Natural killer cell (primary cell): ENCODE results near the gene ZNF273. TPM values are rescaled to one million over a fixed set of nuclear protein-coding genes. Genes with fewer than 3 reads are reported as not detected.

Experiments
- ATAC-seq, 3 donors: fragments of 150-1000 bp in 2 of 3; fragments of 200-7000 bp in 1 of 3; cut with Tn5 transposase; 1 replicate in 1 of 3; 2 replicates in 2 of 3; pipeline ENCODE4 v1.10.0; 2021; ENCODE audit warnings: mild to moderate bottlenecking in 2 of 3, moderate library complexity in 2 of 3
- DNase-seq, 2 donors: peaks; one replicate each; pipeline versions ENCODE4 v3.0.0 to v3.0.0-alpha.2; 2013 to 2021; ENCODE audit warnings: mixed read lengths in 1 of 2
- H3K27ac ChIP-seq: one replicate; pipeline ENCODE4 v1.5.1; 2013; ENCODE audit warnings: mild to moderate bottlenecking, low read length
- H3K27me3 ChIP-seq: one replicate; pipeline ENCODE4 v1.6.1; 2013; ENCODE audit warnings: low read length; ENCODE audit not compliant: control insufficient read depth, insufficient read depth
- H3K36me3 ChIP-seq: one replicate; pipeline ENCODE4 v1.6.1; 2013; ENCODE audit warnings: low read length; ENCODE audit not compliant: control insufficient read depth, insufficient read depth
- H3K4me1 ChIP-seq: one replicate; pipeline ENCODE4 v1.6.1; 2013; ENCODE audit warnings: low read length; ENCODE audit not compliant: control insufficient read depth, insufficient read depth
- H3K4me3 ChIP-seq: one replicate; pipeline ENCODE4 v1.5.1; 2013; ENCODE audit warnings: low read length
- H3K9me3 ChIP-seq: one replicate; pipeline ENCODE4 v1.6.1; 2013; ENCODE audit warnings: low read length; ENCODE audit not compliant: control insufficient read depth, insufficient read depth
- H3K27ac Mint-ChIP-seq, 2 donors: one replicate each; pipeline ENCODE4 v1.8.0; 2022; ENCODE audit warnings: mild to moderate bottlenecking in 2 of 2, mixed read lengths in 2 of 2, moderate library complexity in 1 of 2
- H3K27me3 Mint-ChIP-seq, 2 donors: one replicate each; pipeline ENCODE4 v1.8.0; 2022; ENCODE audit warnings: low read depth in 2 of 2, mixed read lengths in 2 of 2
- H3K36me3 Mint-ChIP-seq: one replicate; pipeline ENCODE4 v1.8.0; 2022; ENCODE audit warnings: mixed read lengths
- H3K4me1 Mint-ChIP-seq, 2 donors: one replicate each; pipeline ENCODE4 v1.8.0; 2022; ENCODE audit warnings: mixed read lengths in 2 of 2
- H3K4me3 Mint-ChIP-seq: one replicate; pipeline ENCODE4 v1.8.0; 2022; ENCODE audit warnings: mild to moderate bottlenecking, moderate library complexity, mixed read lengths
- H3K9me3 Mint-ChIP-seq, 2 donors: one replicate each; pipeline ENCODE4 v1.8.0; 2022; ENCODE audit warnings: mixed read lengths in 2 of 2
- WGBS: methylation state at CpG from one replicate; pipeline ENCODE4 v1.1.7; 2013; ENCODE audit warnings: missing lambda C conversion rate; ENCODE audit not compliant: insufficient coverage; 5-methylcytosine and 5-hydroxymethylcytosine counted together
- intact Hi-C: fragments of 100-400 bp; cut with micrococcal nuclease; formaldehyde crosslinking; loops from one replicate; pipeline ENCODE4 v1.14.2; 2022
- total RNA-seq, 4 donors: library from RNA; stranded (reverse); fragments of 120-200 nt in 1 of 4; gene quantifications; one replicate each; pipeline versions ENCODE4 v1.2.3 to v1.2.4, GENCODE V29; 2013 to 2022
- TF ChIP-seq, protein P1 (sequence below): fragments of 200-600 bp; IDR thresholded peaks from one replicate; pipeline ENCODE4 v1.8.0; 2022; ENCODE audit warnings: antibody characterized with exemption

ZNF273 gene
- total RNA-seq: 1 to 10 TPM; 2.9 to 4.2 (median 4.0) TPM
- 11.7 TPM for total RNA-seq (2013)

DNA sequence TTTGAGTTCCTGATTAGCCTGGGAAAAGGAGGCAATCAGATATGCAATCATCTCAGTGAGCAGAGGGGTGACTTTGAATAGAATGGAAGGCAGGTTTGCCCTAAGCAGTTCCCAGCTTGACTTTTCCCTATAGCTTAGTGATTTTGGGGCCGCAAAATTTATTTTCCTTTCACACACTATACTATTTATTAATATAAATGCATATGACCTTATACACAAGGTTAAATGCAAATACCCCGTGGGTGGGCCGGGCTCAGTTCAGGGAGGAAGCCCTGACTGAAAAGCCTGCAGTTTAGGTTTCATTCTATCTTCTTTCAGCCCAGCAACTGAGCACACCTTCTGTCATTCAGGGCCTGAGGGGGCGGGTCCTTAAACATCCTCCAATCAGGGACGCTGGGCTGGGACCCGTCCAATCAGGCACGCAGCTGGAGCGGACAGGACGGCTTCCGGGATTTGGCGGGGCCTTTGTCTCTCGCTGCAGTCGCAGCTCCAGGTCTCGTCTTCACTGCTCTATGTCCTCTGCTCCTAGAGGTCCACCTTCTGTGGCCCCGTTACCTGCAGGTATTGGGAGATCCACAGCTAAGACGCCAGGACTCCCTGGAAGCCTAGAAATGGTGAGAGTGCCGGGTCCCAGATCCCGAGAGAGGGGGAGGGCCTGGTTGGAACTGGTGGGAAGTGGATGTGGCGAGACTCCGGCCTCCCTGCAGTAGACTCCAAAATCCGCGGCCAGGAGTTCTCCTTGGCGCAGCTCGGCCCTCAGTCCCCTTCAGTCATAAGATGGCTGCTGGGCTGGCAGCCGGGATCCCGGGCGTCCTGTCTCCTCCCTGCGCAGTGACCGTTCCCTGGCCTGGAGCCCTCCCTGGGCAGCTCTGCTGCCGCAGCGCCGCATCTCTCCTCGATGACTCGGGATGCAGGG is at the start of gene ZNF273:
Gene ZNF273, plus strand, starts transcription at position 468 of the 916 bp plus-strand sequence. Its CDS starts 45 bp downstream, at position 513.
- peak within 1 kb of the TSS; percentile 87 to 94 for H3K27ac Mint-ChIP-seq
- under 1% methylated on average over 33 of the region's 34 CpGs for WGBS
- no peaks in the 10 kb centered on the region for H3K27me3 Mint-ChIP-seq
- Histone ChIP-seq H3K4me3 (peak within 1 kb of the TSS; percentile 67), H3K4me1 (peaks cover 12% of the 10 kb centered on the region), H3K36me3 (no peaks in the 10 kb centered on the region), H3K9me3 (no peaks in the 10 kb centered on the region), H3K27me3 (no peaks in the 10 kb centered on the region), H3K27ac (peak within 1 kb of the TSS; percentile 43)
- intact Hi-C loops: loop anchor here (1.0 to 5.0 kb wide), 4 partner anchors 103 to 1003 kb away; partner anchors contain the start of genes ERV3-1 and ZNF138
- ATAC-seq (peak; percentile 98 to 100 (median 99)), DNase-seq (peak; percentile 92 to 94)
- peak within 1 kb of the TSS; percentile 97 for H3K4me3 Mint-ChIP-seq
- H3K9me3 Mint-ChIP-seq: no peaks in the 10 kb centered on the region
- no peaks in the 10 kb centered on the region for H3K36me3 Mint-ChIP-seq
- TF ChIP-seq, protein P1, sequence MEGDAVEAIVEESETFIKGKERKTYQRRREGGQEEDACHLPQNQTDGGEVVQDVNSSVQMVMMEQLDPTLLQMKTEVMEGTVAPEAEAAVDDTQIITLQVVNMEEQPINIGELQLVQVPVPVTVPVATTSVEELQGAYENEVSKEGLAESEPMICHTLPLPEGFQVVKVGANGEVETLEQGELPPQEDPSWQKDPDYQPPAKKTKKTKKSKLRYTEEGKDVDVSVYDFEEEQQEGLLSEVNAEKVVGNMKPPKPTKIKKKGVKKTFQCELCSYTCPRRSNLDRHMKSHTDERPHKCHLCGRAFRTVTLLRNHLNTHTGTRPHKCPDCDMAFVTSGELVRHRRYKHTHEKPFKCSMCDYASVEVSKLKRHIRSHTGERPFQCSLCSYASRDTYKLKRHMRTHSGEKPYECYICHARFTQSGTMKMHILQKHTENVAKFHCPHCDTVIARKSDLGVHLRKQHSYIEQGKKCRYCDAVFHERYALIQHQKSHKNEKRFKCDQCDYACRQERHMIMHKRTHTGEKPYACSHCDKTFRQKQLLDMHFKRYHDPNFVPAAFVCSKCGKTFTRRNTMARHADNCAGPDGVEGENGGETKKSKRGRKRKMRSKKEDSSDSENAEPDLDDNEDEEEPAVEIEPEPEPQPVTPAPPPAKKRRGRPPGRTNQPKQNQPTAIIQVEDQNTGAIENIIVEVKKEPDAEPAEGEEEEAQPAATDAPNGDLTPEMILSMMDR: no peak
- peaks cover 42 to 48% of the 10 kb centered on the region in 2 donors for H3K4me1 Mint-ChIP-seq

DNA sequence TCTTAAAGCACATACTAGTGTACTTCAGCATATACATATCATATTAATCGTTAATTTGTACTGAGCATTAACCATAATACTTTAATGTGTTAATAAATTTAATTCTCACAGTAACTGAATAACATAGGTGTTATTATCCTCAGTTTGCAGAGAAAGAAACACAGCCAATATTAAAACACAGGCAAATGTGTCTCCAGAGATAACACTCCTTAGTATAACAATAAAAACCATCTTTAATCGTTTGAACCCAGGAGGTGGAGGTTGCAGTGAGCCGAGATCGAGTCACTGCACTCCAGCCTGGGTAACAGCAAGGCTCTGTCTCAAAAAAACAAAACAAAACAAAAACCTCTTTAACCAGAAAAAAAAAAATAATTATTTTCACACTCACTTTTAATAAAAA is 49.4 kb upstream of the ZNF273 start:
- intact Hi-C loops: no loop called here
- 92% methylated on average over 3 of the region's 4 CpGs for WGBS
- ATAC-seq: no peak
- no peaks in the 10 kb centered on the region for H3K27me3 Mint-ChIP-seq
- no peaks in the 10 kb centered on the region for H3K4me1 Mint-ChIP-seq
- Histone ChIP-seq H3K9me3 (no peaks in the 10 kb centered on the region), H3K27ac (no peak overlapping the region), H3K4me3 (no peak overlapping the region), H3K36me3 (no peaks in the 10 kb centered on the region), H3K27me3 (no peaks in the 10 kb centered on the region), H3K4me1 (no peaks in the 10 kb centered on the region)
- TF ChIP-seq, protein P1: no peak
- no peaks in the 10 kb centered on the region for H3K9me3 Mint-ChIP-seq
- no peak overlapping the region for H3K4me3 Mint-ChIP-seq
- no peak overlapping the region for H3K27ac Mint-ChIP-seq
- no peaks in the 10 kb centered on the region for H3K36me3 Mint-ChIP-seq
- DNase-seq: no peak

DNA sequence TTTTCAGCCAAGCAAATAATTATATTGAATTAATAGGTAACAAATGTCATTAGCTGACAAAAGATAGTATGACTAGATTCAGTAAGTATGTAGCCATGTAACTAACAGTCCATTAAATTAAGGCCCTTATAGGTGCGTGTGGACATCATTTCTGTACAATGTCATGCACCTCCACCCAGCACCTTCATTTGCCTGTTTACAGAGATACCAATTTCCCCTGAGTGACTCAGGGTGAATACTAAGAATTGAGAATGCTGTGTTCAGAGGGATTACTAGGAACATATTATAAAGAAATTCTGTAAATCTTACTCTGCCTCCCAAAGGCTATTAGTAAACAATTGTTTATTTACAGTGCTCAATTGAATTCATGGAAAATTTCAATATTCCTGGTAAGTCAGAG is 48.1 kb upstream of the ZNF273 start:
- 100% methylated on average over 1 of the region's 1 CpG for WGBS
- TF ChIP-seq, protein P1: no peak

More for the DNA sequence above, 48.1 kb upstream of the ZNF273 start:
- ATAC-seq (no peak), DNase-seq (no peak)
- Mint-ChIP-seq H3K4me1 (no peaks in the 10 kb centered on the region), H3K9me3 (no peaks in the 10 kb centered on the region), H3K4me3 (no peak overlapping the region), H3K36me3 (no peaks in the 10 kb centered on the region), H3K27me3 (no peaks in the 10 kb centered on the region), H3K27ac (no peak overlapping the region)
- H3K27me3 ChIP-seq: no peaks in the 10 kb centered on the region
- intact Hi-C loops: no loop called here
- H3K36me3 ChIP-seq: no peaks in the 10 kb centered on the region
- no peak overlapping the region for H3K4me3 ChIP-seq
- no peak overlapping the region for H3K27ac ChIP-seq
- no peaks in the 10 kb centered on the region for H3K4me1 ChIP-seq
- H3K9me3 ChIP-seq: no peaks in the 10 kb centered on the region
